IMR-90 (cell line): ENCODE data around the gene RHOH. TPM values are rescaled to one million over a fixed set of nuclear protein-coding genes. Genes with fewer than 3 reads are reported as not detected.
"Not testable (repeated sequence)": the region's sequence is repeated elsewhere in the genome, so short reads cannot be mapped to it uniquely, and the experiment has no call there.

Source experiments
- ATAC-seq: fragments of 200-7000 bp; cut with Tn5 transposase; 2 replicates; pipeline ENCODE4 v1.9.1; 2020; ENCODE audit warnings: low read depth, mild to moderate bottlenecking, moderate library complexity
- BruUV-seq: library from RNA; stranded (reverse); fragments of 400-500 nt; replicated peaks from 2 replicates; lab custom pipeline; 2021; lab: Mats Ljungman, UMichigan
- CTCF ChIA-PET: fragments of 300-600 bp; formaldehyde crosslinking; extraction: SDS; loops from one replicate; lab custom pipeline; 2021; ENCODE audit warnings: antibody characterized with exemption; lab: Yijun Ruan, JAX
- POLR2A ChIA-PET: fragments of 300-600 bp; sonication (Branson Sonifier 250); formaldehyde crosslinking; loops from one replicate; lab custom pipeline; 2022; ENCODE audit warnings: antibody characterized with exemption; ENCODE audit not compliant: unreplicated experiment; lab: Charles Lee
- DNase-seq: peaks from one replicate; pipeline ENCODE4 v3.0.0; 2013
- H2AFZ ChIP-seq: replicated peaks from 2 replicates; pipeline ENCODE3; 2013; ENCODE audit warnings: low read length, mild to moderate bottlenecking; ENCODE audit not compliant: poor library complexity
- H2AK5ac ChIP-seq: 2 replicates; pipeline ENCODE4 v1.6.1; 2013; ENCODE audit warnings: low read depth, low read length, inconsistent platforms
- H2AK9ac ChIP-seq: replicated peaks from 2 replicates; pipeline ENCODE3; 2013; ENCODE audit warnings: mild to moderate bottlenecking, low read depth, low read length, moderate library complexity; ENCODE audit not compliant: poor library complexity
- H2BK120ac ChIP-seq: 2 replicates; pipeline ENCODE4 v1.6.1; 2013; ENCODE audit warnings: low read depth, low read length, inconsistent platforms
- H2BK15ac ChIP-seq: 3 replicates; pipeline ENCODE4 v1.6.1; 2013; ENCODE audit warnings: low read depth, low read length, inconsistent platforms
- H2BK20ac ChIP-seq: 2 replicates; pipeline ENCODE4 v1.6.1; 2013; ENCODE audit warnings: low read depth, mild to moderate bottlenecking, inconsistent platforms, low read length, moderate library complexity
- H2BK5ac ChIP-seq: 2 replicates; pipeline ENCODE4 v1.6.1; 2013; ENCODE audit warnings: mild to moderate bottlenecking, low read depth, low read length, inconsistent platforms; ENCODE audit not compliant: poor library complexity, severe bottlenecking
- H3K14ac ChIP-seq: replicated peaks from 2 replicates; pipeline ENCODE4 v1.6.1; 2013; ENCODE audit warnings: low read depth, low read length, inconsistent platforms
- H3K18ac ChIP-seq: 2 replicates; pipeline ENCODE4 v1.6.1; 2013; ENCODE audit warnings: low read depth, low read length, control low read depth
- H3K23ac ChIP-seq: 2 replicates; pipeline ENCODE4 v1.6.1; 2013; ENCODE audit warnings: low read depth, low read length, inconsistent platforms
- H3K27ac ChIP-seq: 2 replicates; pipeline ENCODE4 v1.5.1; 2013; ENCODE audit warnings: mild to moderate bottlenecking, control low read depth, low read length; ENCODE audit not compliant: insufficient read depth
- H3K27me3 ChIP-seq: 2 replicates; pipeline ENCODE4 v1.6.1; 2013; ENCODE audit warnings: low read length; ENCODE audit not compliant: control insufficient read depth, insufficient read depth
- H3K36me3 ChIP-seq: 2 replicates; pipeline ENCODE4 v1.6.1; 2013; ENCODE audit warnings: low read length, mixed read lengths; ENCODE audit not compliant: control insufficient read depth, insufficient read depth
- H3K4ac ChIP-seq: 2 replicates; pipeline ENCODE4 v1.6.1; 2013; ENCODE audit warnings: low read depth, low read length, inconsistent platforms
- H3K4me1 ChIP-seq: 2 replicates; pipeline ENCODE4 v1.6.1; 2013; ENCODE audit warnings: low read length, mixed read lengths; ENCODE audit not compliant: control insufficient read depth, insufficient read depth
- H3K4me2 ChIP-seq: 2 replicates; pipeline ENCODE4 v1.6.1; 2013; ENCODE audit warnings: low read depth, mild to moderate bottlenecking, control low read depth, low read length, moderate library complexity
- H3K4me3 ChIP-seq: 2 replicates; pipeline ENCODE4 v1.5.1; 2013; ENCODE audit warnings: low read depth, mild to moderate bottlenecking, control low read depth, low read length, moderate library complexity; ENCODE audit not compliant: insufficient read depth
- H3K56ac ChIP-seq: 2 replicates; pipeline ENCODE4 v1.6.1; 2013; ENCODE audit warnings: low read length, inconsistent platforms; ENCODE audit not compliant: insufficient read depth; ENCODE audit errors: extremely low read depth
- H3K79me1 ChIP-seq, 2 experiments: 2 replicates each; pipeline ENCODE4 v1.6.1; 2013; ENCODE audit warnings: low read length in 2 of 2, inconsistent platforms in 1 of 2, low read depth in 1 of 2
- H3K9ac ChIP-seq: 2 replicates; pipeline ENCODE4 v1.6.1; 2013; ENCODE audit warnings: low read depth, low read length, control low read depth
- H3K9me1 ChIP-seq: 2 replicates; pipeline ENCODE4 v1.6.1; 2013; ENCODE audit warnings: low read length, inconsistent platforms; ENCODE audit not compliant: insufficient read depth
- H3K9me3 ChIP-seq: 2 replicates; pipeline ENCODE4 v1.6.1; 2013; ENCODE audit warnings: low read length; ENCODE audit not compliant: control insufficient read depth, insufficient read depth
- H4K20me1 ChIP-seq: 2 replicates; pipeline ENCODE4 v1.6.1; 2013; ENCODE audit warnings: low read length, inconsistent platforms; ENCODE audit not compliant: insufficient read depth
- H4K5ac ChIP-seq: 2 replicates; pipeline ENCODE4 v1.6.1; 2013; ENCODE audit warnings: mild to moderate bottlenecking, low read depth, low read length, control low read depth
- H4K8ac ChIP-seq, 2 experiments: 2 replicates each; pipeline ENCODE4 v1.6.1; 2013; ENCODE audit warnings: low read depth in 2 of 2, low read length in 2 of 2, control low read depth in 1 of 2, inconsistent platforms in 1 of 2
- H4K91ac ChIP-seq: 2 replicates; pipeline ENCODE4 v1.6.1; 2013; ENCODE audit warnings: low read depth, low read length, inconsistent platforms; ENCODE audit not compliant: insufficient read depth
- WGBS, 2 experiments: methylation state at CpG; one replicate each; pipeline versions ENCODE4 v1.1.5 to v1.1.7; 2013; ENCODE audit warnings: missing lambda C conversion rate in 2 of 2; ENCODE audit not compliant: insufficient read length in 1 of 2; ENCODE audit errors: extremely low coverage in 2 of 2; 5-methylcytosine and 5-hydroxymethylcytosine counted together
- dilution Hi-C: fragments of 300-500 bp; cut with HindIII; formaldehyde crosslinking; loops from one replicate; pipeline ENCODE4 v1.14.3; 2018; ENCODE audit warnings: low sequenced_read_pairs; ENCODE audit not compliant: unreplicated experiment
- in situ Hi-C: fragments of 300-500 bp; cut with MboI; formaldehyde crosslinking; loops from 3 replicates; pipeline ENCODE4 v1.14.3; 2019; ENCODE audit warnings: low sequenced_read_pairs, inconsistent platforms, mixed read lengths
- intact Hi-C: fragments of 100-400 bp; cut with micrococcal nuclease; formaldehyde crosslinking; loops from 2 replicates; pipeline ENCODE4 v1.10.0; 2022
- polyA plus RNA-seq, 3 experiments: library from polyadenylated mRNA; depleted of rRNA; stranded (reverse); fragments of >200 nt; gene quantifications; 2 replicates each; pipeline ENCODE4 v1.2.3, GENCODE V29; 2012; ENCODE audit warnings: low replicate concordance in 1 of 3
- total RNA-seq: library from RNA; depleted of rRNA; stranded (reverse); fragments of >200 nt; gene quantifications from 2 replicates; pipeline ENCODE4 v1.2.3, GENCODE V29; 2012

The RHOH gene
- total and polyA plus RNA-seq, 2 of the 4 experiments (the other 2 are of a cell fraction): not detected

- H2AK9ac ChIP-seq, H3K18ac ChIP-seq, H3K79me1 ChIP-seq, H2AFZ ChIP-seq, H3K4me3 ChIP-seq, H4K8ac ChIP-seq, H2BK15ac ChIP-seq, H4K20me1 ChIP-seq, H3K4me2 ChIP-seq, CTCF ChIA-PET, H3K9me3 ChIP-seq, H3K14ac ChIP-seq, DNase-seq, BruUV-seq, H3K4me1 ChIP-seq, H3K56ac ChIP-seq, H3K36me3 ChIP-seq, dilution Hi-C loops, H2BK5ac ChIP-seq, H2BK20ac ChIP-seq, in situ Hi-C loops, H3K27me3 ChIP-seq, H4K5ac ChIP-seq, H4K91ac ChIP-seq, ATAC-seq, H3K4ac ChIP-seq, H3K27ac ChIP-seq, intact Hi-C loops, H2AK5ac ChIP-seq, POLR2A ChIA-PET, H2BK120ac ChIP-seq, H3K9ac ChIP-seq, H3K9me1 ChIP-seq, H3K23ac ChIP-seq: not testable (repeated sequence)
- no CpG with 5 or more reads among the region's 7 CpGs for WGBS, 2 experiments
Observed at GRCh38 chr4:40282857-40283256, 86.0 kb downstream of the RHOH start.
